ENCODE data around the gene FNDC11.
"Not testable (repeated sequence)": the region's sequence is repeated elsewhere in the genome, so short reads cannot be mapped to it uniquely, and the experiment has no call there.

Gene FNDC11

DNA sequence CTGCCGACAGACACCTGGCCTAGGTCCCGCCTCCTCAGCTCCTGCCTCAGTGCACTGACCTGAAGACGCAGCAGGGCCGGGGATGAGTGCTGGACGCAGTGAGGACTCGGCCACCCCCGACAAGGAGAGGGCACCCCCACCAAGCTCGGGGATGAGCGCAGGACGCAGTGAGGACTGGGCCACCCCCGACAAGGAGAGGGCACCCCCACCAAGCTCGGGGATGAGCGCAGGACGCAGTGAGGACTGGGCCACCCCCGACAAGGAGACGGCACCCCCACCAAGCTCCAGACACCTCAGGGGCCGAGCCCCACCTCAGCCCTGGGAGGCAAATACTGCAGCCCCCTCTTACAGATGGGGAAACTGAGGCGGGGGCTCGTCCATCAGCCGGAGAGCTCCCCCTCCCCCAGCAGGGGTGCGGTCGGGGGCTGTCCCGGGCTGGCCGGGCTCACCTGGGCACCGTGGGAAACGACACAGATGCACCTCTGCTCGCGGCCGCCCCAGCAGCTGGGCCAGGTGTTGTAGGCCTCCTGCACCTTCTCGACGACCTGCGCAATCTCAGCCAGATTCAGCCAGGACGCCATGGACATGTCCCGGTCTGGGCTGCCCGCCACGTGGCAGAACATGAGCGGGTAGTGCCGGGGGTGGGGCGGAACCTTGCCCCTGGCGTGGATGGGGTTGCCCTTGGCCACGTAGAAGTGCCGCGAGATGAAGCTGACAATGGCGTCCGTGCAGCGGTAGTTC, 12.6 kb downstream of the FNDC11 start:
- DNase-seq (ENCODE audit: low read depth, low spot score): no peak

DNA sequence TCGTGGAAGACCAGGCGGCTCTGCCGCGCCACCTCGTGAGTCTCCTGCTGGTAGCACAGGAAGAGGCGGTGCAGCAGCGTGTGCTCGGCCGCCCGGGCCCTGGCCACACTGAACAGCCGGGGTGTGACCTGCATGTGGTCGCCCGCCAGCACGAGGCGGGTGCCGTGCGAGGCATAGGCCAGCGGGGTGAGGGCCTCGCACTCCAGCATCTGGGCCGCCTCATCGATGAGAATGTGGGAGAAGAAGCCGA, 13.1 kb downstream of the FNDC11 start:
- Histone ChIP-seq H3K36me3 (ENCODE audit: insufficient read depth, insufficient read length, low read length) (peaks cover 88% of the 10 kb centered on the region), H3K27me3 (ENCODE audit: insufficient read depth, insufficient read length) (no peaks in the 10 kb centered on the region), H3K4me3 (ENCODE audit: insufficient read length, low read depth) (no peak overlapping the region), H3K9ac (ENCODE audit: insufficient read length, low read depth) (no peak overlapping the region), H3K9me3 (ENCODE audit: insufficient read depth, low read length) (no peaks in the 10 kb centered on the region), H3K4me1 (ENCODE audit: insufficient read depth, insufficient read length) (peaks cover 1% of the 10 kb centered on the region)
- DNase-seq (ENCODE audit: low read depth, low spot score): no peak
- TF ChIP-seq ZNF274 (IDR thresholded peaks at IDR 0.05; ENCODE audit: low read depth, low read length): no peak
- TF ChIP-seq SUZ12 (IDR thresholded peaks at IDR 0.05; ENCODE audit: extremely low read depth, insufficient read depth, insufficient read length): no peak
- no peak for TF ChIP-seq YY1 (IDR thresholded peaks at IDR 0.05; ENCODE audit: insufficient read depth, insufficient read length)

More for the DNA sequence above, 12.6 kb downstream of the FNDC11 start:
- no peak overlapping the region for H3K4me3 ChIP-seq (ENCODE audit: insufficient read length, low read depth)
- no peak overlapping the region for H3K9ac ChIP-seq (ENCODE audit: insufficient read length, low read depth)
- peaks cover 88% of the 10 kb centered on the region for H3K36me3 ChIP-seq (ENCODE audit: insufficient read depth, insufficient read length, low read length)
- no peaks in the 10 kb centered on the region for H3K27me3 ChIP-seq (ENCODE audit: insufficient read depth, insufficient read length)
- no peaks in the 10 kb centered on the region for H3K9me3 ChIP-seq (ENCODE audit: insufficient read depth, low read length)
- no peaks in the 10 kb centered on the region for H3K4me1 ChIP-seq (ENCODE audit: insufficient read depth, insufficient read length)
- TF ChIP-seq ZNF274 (IDR thresholded peaks at IDR 0.05; ENCODE audit: low read depth, low read length): no peak
- TF ChIP-seq YY1 (IDR thresholded peaks at IDR 0.05; ENCODE audit: insufficient read depth, insufficient read length): no peak
- TF ChIP-seq SUZ12 (IDR thresholded peaks at IDR 0.05; ENCODE audit: extremely low read depth, insufficient read depth, insufficient read length): no peak

DNA sequence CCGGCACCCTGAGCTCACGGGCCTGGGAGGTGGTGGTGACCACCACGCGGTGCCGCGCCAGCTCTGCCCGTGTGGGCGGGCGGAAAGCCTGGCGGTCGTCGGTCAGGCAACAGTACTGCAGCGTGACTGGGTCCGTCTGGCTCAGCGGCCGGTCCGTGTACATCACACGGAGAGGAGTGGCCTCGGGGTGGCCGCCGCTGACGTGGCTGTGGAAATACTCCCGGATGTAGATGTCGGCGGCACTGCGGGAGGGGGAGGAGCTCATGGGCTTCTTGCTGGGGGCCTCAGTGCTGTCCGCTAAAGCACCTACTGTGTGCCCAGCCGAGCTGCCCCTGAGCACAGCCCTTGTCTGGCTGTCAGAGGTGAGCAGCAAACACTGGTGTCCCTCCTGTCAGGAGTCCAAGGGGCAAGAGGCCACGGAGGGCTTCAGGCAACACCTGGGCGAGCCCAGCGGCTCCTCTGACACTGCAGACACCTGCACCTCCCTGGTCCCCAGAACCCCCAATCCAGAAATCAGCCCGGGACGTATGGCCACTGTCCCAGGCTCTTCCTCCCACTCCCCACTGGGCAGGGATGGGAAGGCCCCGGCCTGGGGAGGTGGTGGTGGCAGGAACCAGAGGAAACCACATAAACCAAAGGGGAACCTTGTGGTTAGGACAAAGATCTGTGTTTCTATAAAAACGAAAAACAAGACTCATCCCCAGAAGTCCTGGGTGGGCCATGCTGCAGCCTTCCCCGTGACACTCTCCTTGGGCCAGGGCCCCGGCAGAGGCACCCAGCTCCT, 13.6 kb downstream of the FNDC11 start:
- no peak for DNase-seq (ENCODE audit: low read depth, low spot score)
- Histone ChIP-seq H3K27me3 (ENCODE audit: insufficient read depth, insufficient read length) (no peaks in the 10 kb centered on the region), H3K4me1 (ENCODE audit: insufficient read depth, insufficient read length) (peaks cover 6% of the 10 kb centered on the region), H3K36me3 (ENCODE audit: insufficient read depth, insufficient read length, low read length) (peaks cover 88% of the 10 kb centered on the region), H3K9me3 (ENCODE audit: insufficient read depth, low read length) (no peaks in the 10 kb centered on the region), H3K4me3 (ENCODE audit: insufficient read length, low read depth) (no peak overlapping the region), H3K9ac (ENCODE audit: insufficient read length, low read depth) (no peak overlapping the region)
- TF ChIP-seq SUZ12 (IDR thresholded peaks at IDR 0.05; ENCODE audit: extremely low read depth, insufficient read depth, insufficient read length) (no peak), ZNF274 (IDR thresholded peaks at IDR 0.05; ENCODE audit: low read depth, low read length) (no peak), YY1 (IDR thresholded peaks at IDR 0.05; ENCODE audit: insufficient read depth, insufficient read length) (no peak)

DNA sequence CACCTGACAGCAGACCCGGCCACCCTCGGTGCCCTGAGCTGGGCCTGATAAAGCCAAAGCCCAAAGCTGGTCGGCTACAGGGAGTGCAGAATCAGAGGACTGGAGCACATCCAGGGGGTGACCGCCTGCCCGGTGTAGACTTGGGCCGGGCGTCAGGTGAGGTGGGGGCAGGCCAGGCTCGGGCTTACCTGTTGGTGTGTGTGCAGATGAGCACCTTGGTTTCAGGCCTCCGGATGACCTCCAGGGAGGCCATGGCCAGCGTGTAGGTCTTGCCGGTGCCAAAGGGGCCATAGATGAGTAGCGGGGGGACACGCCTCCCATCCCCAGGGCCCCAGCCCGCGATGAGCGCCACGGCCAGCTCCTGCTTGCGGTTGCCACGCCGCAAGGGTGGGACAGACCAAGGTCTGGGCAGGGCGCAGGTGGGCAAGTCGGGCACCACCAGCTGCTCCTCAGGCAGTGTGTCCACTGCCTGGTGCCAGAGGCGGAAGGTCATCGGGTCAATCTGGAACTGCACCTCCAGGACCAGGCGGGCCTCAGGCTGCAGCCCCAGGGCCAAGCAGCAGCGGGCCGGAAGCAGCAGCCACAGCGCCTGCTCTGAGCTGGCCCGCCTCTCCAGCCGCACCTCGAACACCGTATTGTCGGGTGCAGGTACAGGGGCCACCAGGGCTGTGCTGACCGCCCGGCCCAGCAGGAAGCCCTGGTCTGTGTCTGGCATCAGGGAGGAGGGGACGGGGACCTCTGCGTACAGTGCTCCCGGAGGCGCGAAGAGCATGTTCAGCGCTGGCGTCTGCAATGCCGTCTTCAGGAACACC, 14.4 kb downstream of the FNDC11 start:
- Histone ChIP-seq H3K4me3 (ENCODE audit: insufficient read length, low read depth) (no peak overlapping the region), H3K9me3 (ENCODE audit: insufficient read depth, low read length) (no peaks in the 10 kb centered on the region), H3K4me1 (ENCODE audit: insufficient read depth, insufficient read length) (peaks cover 14% of the 10 kb centered on the region), H3K27me3 (ENCODE audit: insufficient read depth, insufficient read length) (no peaks in the 10 kb centered on the region), H3K9ac (ENCODE audit: insufficient read length, low read depth) (peak overlapping the region; percentile 36), H3K36me3 (ENCODE audit: insufficient read depth, insufficient read length, low read length) (peaks cover 86% of the 10 kb centered on the region)
- no peak for DNase-seq (ENCODE audit: low read depth, low spot score)
- TF ChIP-seq SUZ12 (IDR thresholded peaks at IDR 0.05; ENCODE audit: extremely low read depth, insufficient read depth, insufficient read length) (no peak), YY1 (IDR thresholded peaks at IDR 0.05; ENCODE audit: insufficient read depth, insufficient read length) (no peak), ZNF274 (IDR thresholded peaks at IDR 0.05; ENCODE audit: low read depth, low read length) (no peak)

DNA sequence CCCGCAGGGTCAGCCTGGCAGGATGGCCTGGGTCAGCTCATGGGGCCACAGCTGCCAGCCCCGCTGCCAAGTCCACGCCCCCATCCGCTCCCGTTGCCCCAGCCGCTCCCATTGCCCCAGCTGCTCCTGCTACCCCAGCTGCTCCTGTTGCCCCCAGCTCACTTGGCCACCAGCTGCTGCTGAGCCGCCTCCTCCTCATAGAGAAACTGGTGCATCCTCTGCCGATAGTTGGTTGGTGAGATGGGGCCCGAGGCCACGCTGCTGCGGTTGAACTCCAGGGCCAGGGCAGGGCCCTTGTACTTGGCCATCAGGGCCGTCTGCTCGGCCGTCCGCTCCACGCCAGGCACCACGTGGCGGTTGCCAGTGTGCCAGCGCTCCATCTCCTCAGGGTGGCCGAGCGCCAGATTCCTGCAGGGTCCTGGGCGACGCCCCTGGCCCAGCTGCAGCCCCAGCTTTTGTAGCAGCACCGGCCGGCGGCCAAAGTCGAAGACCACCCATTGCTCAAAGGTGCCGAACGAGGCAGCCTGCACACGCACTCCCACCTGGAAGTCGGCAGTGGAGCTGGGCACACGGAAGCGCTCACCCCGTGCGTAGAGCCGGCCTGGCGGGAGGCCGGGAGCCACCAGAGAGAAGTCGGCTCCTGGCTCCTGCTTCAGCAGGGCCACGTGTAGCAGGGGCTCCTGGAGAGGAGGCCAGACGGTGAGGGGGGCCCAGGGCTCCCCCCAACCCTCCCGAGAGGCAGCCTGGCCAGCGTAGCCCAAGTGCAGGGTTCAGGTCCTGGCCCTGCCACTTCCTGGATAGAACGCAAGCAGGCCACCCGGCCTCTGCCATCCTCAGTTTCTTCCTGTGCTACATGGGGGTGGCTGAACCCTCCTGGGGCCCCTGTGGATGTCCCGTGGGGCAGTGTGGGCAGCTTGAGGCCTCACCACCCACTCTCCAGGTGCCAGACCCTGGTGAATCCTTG, 15.3 kb downstream of the FNDC11 start:
- H3K4me3 ChIP-seq (ENCODE audit: insufficient read length, low read depth): no peak overlapping the region
- no peaks in the 10 kb centered on the region for H3K9me3 ChIP-seq (ENCODE audit: insufficient read depth, low read length)
- no peak for DNase-seq (ENCODE audit: low read depth, low spot score)
- peaks cover 77% of the 10 kb centered on the region for H3K36me3 ChIP-seq (ENCODE audit: insufficient read depth, insufficient read length, low read length)
- peaks cover 14% of the 10 kb centered on the region for H3K4me1 ChIP-seq (ENCODE audit: insufficient read depth, insufficient read length)
- no peaks in the 10 kb centered on the region for H3K27me3 ChIP-seq (ENCODE audit: insufficient read depth, insufficient read length)
- peak overlapping the region; percentile 44 for H3K9ac ChIP-seq (ENCODE audit: insufficient read length, low read depth)
- TF ChIP-seq YY1 (IDR thresholded peaks at IDR 0.05; ENCODE audit: insufficient read depth, insufficient read length): no peak
- TF ChIP-seq ZNF274 (IDR thresholded peaks at IDR 0.05; ENCODE audit: low read depth, low read length): no peak
- TF ChIP-seq SUZ12 (IDR thresholded peaks at IDR 0.05; ENCODE audit: extremely low read depth, insufficient read depth, insufficient read length): no peak

DNA sequence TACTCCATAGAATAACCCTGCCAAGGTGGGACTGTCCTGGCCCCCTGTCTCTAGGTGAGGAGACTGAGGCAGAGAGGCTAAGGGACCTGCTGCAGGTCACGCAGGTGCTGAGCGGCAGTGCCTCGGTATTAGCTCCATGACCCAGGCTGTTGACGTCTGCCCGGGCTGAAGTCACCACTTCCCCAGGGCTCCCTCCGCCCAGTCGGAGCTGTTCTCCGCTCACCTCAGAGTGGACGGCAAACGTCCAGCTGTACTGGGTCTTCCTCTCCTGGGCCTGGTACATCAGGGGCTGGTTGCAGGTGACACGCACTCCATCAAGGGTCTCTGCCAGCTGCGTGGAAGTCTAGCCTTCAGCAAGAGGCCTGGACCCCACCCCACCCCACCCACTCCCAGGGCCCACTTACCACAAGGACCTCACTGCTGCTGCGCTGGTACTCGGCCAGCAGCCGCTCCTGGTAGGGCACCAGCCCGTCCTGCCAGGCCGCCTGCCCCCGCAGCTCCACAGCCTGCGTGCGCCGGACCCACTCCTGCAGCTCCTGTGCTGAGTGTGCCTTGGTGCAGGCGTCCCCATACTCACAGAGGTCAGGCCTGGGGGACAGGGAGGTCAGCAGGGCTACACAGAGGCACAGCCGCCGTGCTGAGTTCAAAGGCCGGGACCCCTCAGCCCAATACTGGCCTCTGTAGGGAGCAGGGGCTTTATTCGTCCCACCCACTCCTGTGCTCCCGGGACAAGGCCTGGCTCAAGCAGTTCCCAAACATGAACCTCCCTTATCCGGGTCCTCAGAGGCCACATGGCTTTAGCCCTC, 16.5 kb downstream of the FNDC11 start:
- Histone ChIP-seq H3K9ac (ENCODE audit: insufficient read length, low read depth) (peak overlapping the region; percentile 6), H3K4me1 (ENCODE audit: insufficient read depth, insufficient read length) (peaks cover 18% of the 10 kb centered on the region), H3K36me3 (ENCODE audit: insufficient read depth, insufficient read length, low read length) (peaks cover 65% of the 10 kb centered on the region), H3K9me3 (ENCODE audit: insufficient read depth, low read length) (no peaks in the 10 kb centered on the region), H3K27me3 (ENCODE audit: insufficient read depth, insufficient read length) (no peaks in the 10 kb centered on the region), H3K4me3 (ENCODE audit: insufficient read length, low read depth) (no peak overlapping the region)
- TF ChIP-seq YY1 (IDR thresholded peaks at IDR 0.05; ENCODE audit: insufficient read depth, insufficient read length) (no peak), SUZ12 (IDR thresholded peaks at IDR 0.05; ENCODE audit: extremely low read depth, insufficient read depth, insufficient read length) (no peak), ZNF274 (IDR thresholded peaks at IDR 0.05; ENCODE audit: low read depth, low read length) (no peak)
- no peak for DNase-seq (ENCODE audit: low read depth, low spot score)

DNA sequence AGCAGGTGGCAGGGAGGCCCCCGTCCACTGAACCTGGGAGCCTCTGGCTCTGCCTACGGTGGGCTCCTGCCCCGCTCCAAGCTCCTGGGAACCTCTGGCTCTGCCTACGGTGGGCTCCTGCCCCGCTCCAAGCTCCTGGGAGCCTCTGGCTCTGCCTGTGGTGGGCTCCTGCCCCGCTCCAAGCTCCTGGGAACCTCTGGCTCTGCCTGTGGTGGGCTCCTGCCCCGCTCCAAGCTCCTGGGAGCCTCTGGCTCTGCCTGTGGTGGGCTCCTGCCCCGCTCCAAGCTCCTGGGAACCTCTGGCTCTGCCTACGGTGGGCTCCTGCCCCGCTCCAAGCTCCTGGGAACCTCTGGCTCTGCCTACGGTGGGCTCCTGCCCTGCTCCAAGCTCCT, 17.1 kb downstream of the FNDC11 start:
- H3K27me3 ChIP-seq (ENCODE audit: insufficient read depth, insufficient read length); H3K9me3 ChIP-seq (ENCODE audit: insufficient read depth, low read length); H3K4me3 ChIP-seq (ENCODE audit: insufficient read length, low read depth); H3K9ac ChIP-seq (ENCODE audit: insufficient read length, low read depth); DNase-seq (ENCODE audit: low read depth, low spot score): not testable (repeated sequence)
- Histone ChIP-seq H3K36me3 (ENCODE audit: insufficient read depth, insufficient read length, low read length) (peaks cover 59% of the 10 kb centered on the region), H3K4me1 (ENCODE audit: insufficient read depth, insufficient read length) (peaks cover 18% of the 10 kb centered on the region)

All from NT2/D1 (cell line).